ENCODE data around the gene SDC1.
"Not testable (repeated sequence)": the region's sequence is repeated elsewhere in the genome, so short reads cannot be mapped to it uniquely, and the experiment has no call there.

Gene SDC1

GRCh38 chr2:20196657-20197161 lies 28.2 kb downstream of the SDC1 start:
- DNase-seq: no peak

GRCh38 chr2:20196053-20196656 lies 28.8 kb downstream of the SDC1 start:
- no peak for DNase-seq

GRCh38 chr2:20195431-20196033 lies 29.4 kb downstream of the SDC1 start:
- no peak for DNase-seq

GRCh38 chr2:20195016-20195411 lies 29.9 kb downstream of the SDC1 start:
- DNase-seq: not testable (repeated sequence)

GRCh38 chr2:20194097-20195015 lies 30.6 kb downstream of the SDC1 start:
- DNase-seq: no peak

- DNase-seq: no peak
These were observed 31.7 kb downstream of the SDC1 start for GRCh38 chr2:20193185-20193584.

- DNase-seq: no peak
These were observed 32.1 kb downstream of the SDC1 start for GRCh38 chr2:20192781-20193180.

- no peak for DNase-seq
These were observed 33.0 kb downstream of the SDC1 start for GRCh38 chr2:20191714-20192569.

GRCh38 chr2:20190876-20191713 lies 33.8 kb downstream of the SDC1 start:
- no peak for DNase-seq

- DNase-seq: no peak
These were observed 34.8 kb downstream of the SDC1 start for GRCh38 chr2:20190170-20190569.

- no peak for DNase-seq
These were observed 35.5 kb downstream of the SDC1 start for GRCh38 chr2:20189299-20189931.

GRCh38 chr2:20188851-20189250 lies 36.1 kb downstream of the SDC1 start:
- DNase-seq: no peak

GRCh38 chr2:20188201-20188600 lies 36.7 kb downstream of the SDC1 start:
- DNase-seq: no peak

GRCh38 chr2:20187331-20187730 lies 37.6 kb downstream of the SDC1 start:
- DNase-seq: no peak

- no peak for DNase-seq
These were observed 38.1 kb downstream of the SDC1 start for GRCh38 chr2:20186855-20187187.

- no peak for DNase-seq
These were observed 38.7 kb downstream of the SDC1 start for GRCh38 chr2:20186078-20186854.

GRCh38 chr2:20185176-20186022 lies 39.5 kb downstream of the SDC1 start:
- DNase-seq: no peak

GRCh38 chr2:20184067-20184938 lies 40.6 kb downstream of the SDC1 start:
- DNase-seq: no peak

- no peak for DNase-seq
These were observed 41.6 kb downstream of the SDC1 start for GRCh38 chr2:20183373-20183772.
